ENCODE results near the gene MAP4K2.
A peak's percentile ranks its signal among the peaks of the same experiment; 100 is the strongest.

GRCh38 chr11:64767344-64768299 is 35.4 kb downstream of the MAP4K2 start:
- no peak; the same call in 1 of the 2 replicates for TF ChIP-seq POLR2AphosphoS5 (IDR thresholded peaks at IDR 0.05; ENCODE audit: low read depth, low read length)
- peak; percentile 13; the same call in 1 of the 2 replicates for TF ChIP-seq POLR2A (IDR thresholded peaks at IDR 0.05; ENCODE audit: low read depth, low read length)
- TF ChIP-seq SPI1 (IDR thresholded peaks at IDR 0.05; ENCODE audit: low read depth, low read length) = no peak
- TF ChIP-seq POU2F2 (IDR thresholded peaks at IDR 0.05; ENCODE audit: low read depth, low read length) = no peak
- no peak for TF ChIP-seq PAX5 (IDR thresholded peaks at IDR 0.05; ENCODE audit: insufficient read depth, low read length, severe bottlenecking)
- no peak for TF ChIP-seq TAF1 (IDR thresholded peaks at IDR 0.05; ENCODE audit: low read depth, low read length)

All from GM12891 (cell line).